Caco-2 (cell line): ENCODE results near the gene ZBTB44. TPM values are rescaled to one million over a fixed set of nuclear protein-coding genes. Genes with fewer than 3 reads are reported as not detected.

Experiments
- BruUV-seq: library from RNA; stranded (reverse); fragments of 400-500 nt; replicated peaks from 2 replicates; lab custom pipeline; 2021; lab: Mats Ljungman, UMichigan
- CTCF ChIA-PET: fragments of 300-600 bp; sonication (Branson Sonifier 250); formaldehyde crosslinking; loops from one replicate; lab custom pipeline; 2022; ENCODE audit warnings: antibody characterized with exemption; lab: Charles Lee
- POLR2A ChIA-PET: fragments of 300-600 bp; sonication (Branson Sonifier 250); formaldehyde crosslinking; loops from one replicate; lab custom pipeline; 2022; ENCODE audit warnings: antibody characterized with exemption; lab: Charles Lee
- DNase-seq, 2 experiments: peaks; one replicate each; pipeline versions ENCODE4 v3.0.0 to v3.0.0-alpha.2; 2020 to 2022
- H3K27me3 ChIP-seq: replicated peaks from 2 replicates; pipeline ENCODE4 v1.6.0; 2011; ENCODE audit warnings: low read length; ENCODE audit not compliant: control insufficient read depth, insufficient read depth
- H3K36me3 ChIP-seq: 2 replicates; pipeline ENCODE4 v1.5.1; 2011; ENCODE audit warnings: low read length; ENCODE audit not compliant: control insufficient read depth, insufficient read depth
- H3K4me1 ChIP-seq: fragments of 250-450 bp; sonication (Bioruptor Pico); 2 replicates; pipeline ENCODE4 v1.5.1; 2020; ENCODE audit warnings: mild to moderate bottlenecking
- H3K4me3 ChIP-seq: 2 replicates; pipeline ENCODE4 v1.5.1; 2011; ENCODE audit warnings: low read depth, mild to moderate bottlenecking, control low read depth, low read length
- H3K9me3 ChIP-seq: fragments of 250-450 bp; sonication (Bioruptor Pico); 2 replicates; pipeline ENCODE4 v1.5.1; 2020; ENCODE audit warnings: mild to moderate bottlenecking, moderate library complexity
- H3K27ac Mint-ChIP-seq: one replicate; pipeline ENCODE4 v1.8.0; 2022; ENCODE audit warnings: mixed read lengths; ENCODE audit not compliant: unreplicated experiment
- H3K27me3 Mint-ChIP-seq: one replicate; pipeline ENCODE4 v1.8.0; 2022; ENCODE audit warnings: mixed read lengths; ENCODE audit not compliant: insufficient read depth, unreplicated experiment
- H3K36me3 Mint-ChIP-seq: one replicate; pipeline ENCODE4 v1.8.0; 2022; ENCODE audit warnings: mild to moderate bottlenecking, mixed read lengths; ENCODE audit not compliant: insufficient read depth, unreplicated experiment
- H3K4me1 Mint-ChIP-seq: one replicate; pipeline ENCODE4 v1.8.0; 2022; ENCODE audit warnings: low read depth, mixed read lengths; ENCODE audit not compliant: unreplicated experiment
- H3K4me3 Mint-ChIP-seq: one replicate; pipeline ENCODE4 v1.8.0; 2022; ENCODE audit warnings: mild to moderate bottlenecking, moderate library complexity, mixed read lengths; ENCODE audit not compliant: unreplicated experiment
- H3K9me3 Mint-ChIP-seq: one replicate; pipeline ENCODE4 v1.8.0; 2022; ENCODE audit warnings: mixed read lengths; ENCODE audit not compliant: unreplicated experiment
- intact Hi-C: fragments of 100-400 bp; cut with micrococcal nuclease; formaldehyde crosslinking; loops from one replicate; pipeline ENCODE4 v1.10.0; 2022; ENCODE audit not compliant: unreplicated experiment
- total RNA-seq: library from RNA; stranded (reverse); gene quantifications from 2 replicates; pipeline ENCODE4 v1.2.3, GENCODE V29; 2022
- TF ChIP-seq, protein P1 (sequence below), 2 experiments: fragments of 200-600 bp in 1 of 2; IDR thresholded peaks; 1 replicate in 1 of 2; 2 replicates in 1 of 2; pipeline versions ENCODE4 v1.5.1 to v1.8.0; 2011 to 2022; ENCODE audit warnings: antibody characterized with exemption in 1 of 2, control low read depth in 1 of 2, inconsistent platforms in 1 of 2, low read depth in 1 of 2, low read length in 1 of 2, mild to moderate bottlenecking in 1 of 2, moderate library complexity in 1 of 2; ENCODE audit not compliant: insufficient read depth in 1 of 2, severe bottlenecking in 1 of 2, unreplicated experiment in 1 of 2

Gene ZBTB44
- total RNA-seq, 1 experiment from 2014 or later: 53.6 TPM

DNA sequence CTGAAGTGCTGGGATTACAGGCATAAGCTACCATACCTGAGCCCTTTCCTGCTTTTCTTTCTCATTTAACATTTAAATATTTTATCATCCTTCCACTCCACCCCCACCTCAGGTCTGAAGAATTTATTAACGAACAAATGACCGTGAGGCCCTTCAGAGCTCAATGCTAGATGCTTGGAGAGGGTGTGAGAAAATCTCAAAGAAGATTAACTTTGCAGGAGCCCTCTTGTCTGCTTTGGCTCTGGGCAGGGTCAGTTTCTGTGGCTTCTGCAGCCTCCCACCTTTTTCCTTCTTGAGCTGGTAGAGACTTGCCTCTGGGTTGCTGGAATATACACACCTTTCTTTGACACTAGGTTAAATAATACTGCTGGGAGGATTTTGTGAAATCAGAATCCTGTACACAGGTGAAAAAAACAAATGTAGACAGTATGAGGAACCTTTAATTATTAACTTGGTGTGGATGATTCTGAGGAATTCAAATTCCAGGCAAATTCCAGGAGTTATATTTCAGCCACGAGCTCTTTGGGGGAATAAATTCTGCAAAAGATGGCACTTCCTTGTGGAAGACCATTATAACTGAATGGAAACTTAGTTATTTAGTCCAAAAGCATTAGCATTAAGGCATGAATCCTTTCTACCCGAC lies 3.4 kb upstream of the ZBTB44 start:
- Mint-ChIP-seq H3K36me3 (peaks cover 35% of the 10 kb centered on the region), H3K4me1 (peaks cover 34% of the 10 kb centered on the region), H3K4me3 (peak overlapping the region; percentile 2), H3K27ac (peak overlapping the region; percentile 4), H3K9me3 (peaks cover 31% of the 10 kb centered on the region), H3K27me3 (no peaks in the 10 kb centered on the region)
- Histone ChIP-seq H3K9me3 (peaks cover 29% of the 10 kb centered on the region), H3K27me3 (no peaks in the 10 kb centered on the region), H3K36me3 (no peaks in the 10 kb centered on the region), H3K4me1 (peaks cover 24% of the 10 kb centered on the region), H3K4me3 (no peak overlapping the region)
- peak in 1 of 2 experiments; percentile 32 for DNase-seq
- no TSS peak for BruUV-seq
- ChIA-PET POLR2A (interaction anchor here (0.5 to 1.2 kb wide), 4 partner anchors 36 to 326 kb away, joined by 3 to 6 read pairs (median 3); no protein-coding TSS in a partner anchor), CTCF (interaction anchor here (0.7 to 1.1 kb wide), 3 partner anchors 52 to 113 kb away, joined by 3 to 4 read pairs (median 3); no protein-coding TSS in a partner anchor)
- TF ChIP-seq, protein P1, sequence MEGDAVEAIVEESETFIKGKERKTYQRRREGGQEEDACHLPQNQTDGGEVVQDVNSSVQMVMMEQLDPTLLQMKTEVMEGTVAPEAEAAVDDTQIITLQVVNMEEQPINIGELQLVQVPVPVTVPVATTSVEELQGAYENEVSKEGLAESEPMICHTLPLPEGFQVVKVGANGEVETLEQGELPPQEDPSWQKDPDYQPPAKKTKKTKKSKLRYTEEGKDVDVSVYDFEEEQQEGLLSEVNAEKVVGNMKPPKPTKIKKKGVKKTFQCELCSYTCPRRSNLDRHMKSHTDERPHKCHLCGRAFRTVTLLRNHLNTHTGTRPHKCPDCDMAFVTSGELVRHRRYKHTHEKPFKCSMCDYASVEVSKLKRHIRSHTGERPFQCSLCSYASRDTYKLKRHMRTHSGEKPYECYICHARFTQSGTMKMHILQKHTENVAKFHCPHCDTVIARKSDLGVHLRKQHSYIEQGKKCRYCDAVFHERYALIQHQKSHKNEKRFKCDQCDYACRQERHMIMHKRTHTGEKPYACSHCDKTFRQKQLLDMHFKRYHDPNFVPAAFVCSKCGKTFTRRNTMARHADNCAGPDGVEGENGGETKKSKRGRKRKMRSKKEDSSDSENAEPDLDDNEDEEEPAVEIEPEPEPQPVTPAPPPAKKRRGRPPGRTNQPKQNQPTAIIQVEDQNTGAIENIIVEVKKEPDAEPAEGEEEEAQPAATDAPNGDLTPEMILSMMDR (IDR thresholded peaks at IDR 0.05; ENCODE audit: insufficient read depth in 1 of 2, low read depth in 1 of 2, low read length in 1 of 2, severe bottlenecking in 1 of 2, unreplicated experiment in 1 of 2): no peak
- intact Hi-C loops: loop anchor here (2.0 to 10.0 kb wide), 2 partner anchors 105 to 413 kb away; no protein-coding TSS in a partner anchor

DNA sequence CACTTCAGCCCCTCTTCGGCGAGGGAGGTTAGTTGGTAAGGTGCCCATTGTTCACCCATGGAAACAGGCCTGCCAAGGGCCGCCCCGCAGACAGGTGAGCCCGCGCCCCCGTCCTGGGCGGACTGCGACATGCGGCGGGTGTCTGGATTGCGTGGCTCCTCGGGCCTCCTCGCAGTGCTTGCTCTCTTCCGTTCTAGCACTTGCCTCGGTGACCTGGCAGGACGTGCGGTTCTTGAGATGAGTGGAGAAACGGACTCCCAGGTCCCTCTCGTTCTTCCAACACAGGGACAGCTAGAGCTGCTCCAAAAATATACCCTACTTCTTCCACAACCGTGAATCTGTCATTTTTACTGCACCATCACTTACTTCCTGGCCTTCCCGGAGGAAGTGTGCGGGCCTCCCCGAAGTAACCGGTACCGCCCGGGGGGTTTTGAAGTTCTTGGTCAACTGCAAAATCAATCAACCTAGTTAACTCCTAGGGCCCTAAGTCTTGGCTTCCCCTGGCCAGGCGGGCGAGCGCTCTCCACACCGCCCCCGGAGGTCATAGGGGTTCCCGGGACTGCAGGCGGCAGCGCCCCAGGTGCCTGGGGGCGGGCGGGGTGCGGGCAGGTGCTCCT lies 745 bp upstream of the ZBTB44 start:
- no peaks in the 10 kb centered on the region for H3K27me3 ChIP-seq
- CTCF ChIA-PET: no interaction called here
- H3K36me3 ChIP-seq: no peaks in the 10 kb centered on the region
- peaks cover 45% of the 10 kb centered on the region for H3K4me1 Mint-ChIP-seq
- H3K4me1 ChIP-seq: peaks cover 30% of the 10 kb centered on the region
- DNase-seq: peak in 1 of 2 experiments; percentile 27
- intact Hi-C loops: loop anchor here (10.0 kb wide), 1 partner anchor 411 kb away; no protein-coding TSS in a partner anchor
- no peak overlapping the region for H3K4me3 ChIP-seq
- POLR2A ChIA-PET: no interaction called here
- peaks cover 9% of the 10 kb centered on the region for H3K9me3 Mint-ChIP-seq
- no peaks in the 10 kb centered on the region for H3K27me3 Mint-ChIP-seq
- H3K27ac Mint-ChIP-seq: peak overlapping the region; percentile 58
- peaks cover 9% of the 10 kb centered on the region for H3K9me3 ChIP-seq
- peak overlapping the region; percentile 89 for H3K4me3 Mint-ChIP-seq
- TF ChIP-seq, protein P1 (IDR thresholded peaks at IDR 0.05; ENCODE audit: insufficient read depth in 1 of 2, low read depth in 1 of 2, low read length in 1 of 2, severe bottlenecking in 1 of 2, unreplicated experiment in 1 of 2): no peak
- no TSS peak for BruUV-seq
- peaks cover 38% of the 10 kb centered on the region for H3K36me3 Mint-ChIP-seq

DNA sequence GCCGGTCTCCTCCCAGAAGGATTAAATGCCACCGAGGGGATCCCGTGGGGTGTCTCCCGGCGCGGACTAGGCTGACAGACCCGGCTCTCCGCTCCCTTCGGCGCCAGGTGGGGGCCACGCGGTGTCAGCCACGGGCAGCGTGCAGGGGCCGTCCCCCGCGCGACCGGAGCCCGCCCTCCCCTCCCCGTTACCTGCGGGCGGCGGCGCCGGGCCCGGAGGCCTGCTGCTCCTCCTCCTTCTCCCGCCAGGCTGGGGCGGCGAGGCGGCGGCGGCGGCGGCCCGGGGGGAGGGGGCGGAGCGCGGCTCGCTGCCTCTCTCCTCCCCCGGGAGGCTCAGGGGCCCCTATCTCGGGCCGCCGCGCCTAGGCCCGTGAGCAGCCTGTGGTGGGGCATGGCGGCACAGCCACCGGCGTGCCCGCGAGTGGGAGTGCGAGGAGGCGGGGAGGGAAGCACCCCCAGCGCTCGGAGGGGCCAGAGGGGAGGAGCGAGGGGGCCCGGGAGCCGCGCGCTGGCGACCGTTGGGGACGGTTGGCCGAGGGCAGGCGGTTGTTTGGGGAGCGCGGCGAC lies 450 bp downstream of the ZBTB44 start:
- ChIA-PET POLR2A (no interaction called here), CTCF (no interaction called here)
- Histone ChIP-seq H3K9me3 (no peaks in the 10 kb centered on the region), H3K4me3 (peak overlapping the region; percentile 62), H3K27me3 (no peaks in the 10 kb centered on the region), H3K4me1 (peaks cover 30% of the 10 kb centered on the region), H3K36me3 (no peaks in the 10 kb centered on the region)
- Mint-ChIP-seq H3K27me3 (no peaks in the 10 kb centered on the region), H3K4me1 (peaks cover 50% of the 10 kb centered on the region), H3K27ac (peak overlapping the region; percentile 87), H3K4me3 (peak overlapping the region; percentile 89), H3K36me3 (peaks cover 33% of the 10 kb centered on the region), H3K9me3 (no peaks in the 10 kb centered on the region)
- peak; percentile 77 to 85 for DNase-seq
- no TSS peak for BruUV-seq
- intact Hi-C loops: loop anchor here (5.0 to 10.0 kb wide), 2 partner anchors 58 to 409 kb away; no protein-coding TSS in a partner anchor
- TF ChIP-seq, protein P1 (IDR thresholded peaks at IDR 0.05; ENCODE audit: insufficient read depth in 1 of 2, low read depth in 1 of 2, low read length in 1 of 2, severe bottlenecking in 1 of 2, unreplicated experiment in 1 of 2): no peak
